ENCODE measurements around the gene VAV2.
"Not testable (repeated sequence)": the region's sequence is repeated elsewhere in the genome, so short reads cannot be mapped to it uniquely, and the experiment has no call there.

VAV2 gene

DNA sequence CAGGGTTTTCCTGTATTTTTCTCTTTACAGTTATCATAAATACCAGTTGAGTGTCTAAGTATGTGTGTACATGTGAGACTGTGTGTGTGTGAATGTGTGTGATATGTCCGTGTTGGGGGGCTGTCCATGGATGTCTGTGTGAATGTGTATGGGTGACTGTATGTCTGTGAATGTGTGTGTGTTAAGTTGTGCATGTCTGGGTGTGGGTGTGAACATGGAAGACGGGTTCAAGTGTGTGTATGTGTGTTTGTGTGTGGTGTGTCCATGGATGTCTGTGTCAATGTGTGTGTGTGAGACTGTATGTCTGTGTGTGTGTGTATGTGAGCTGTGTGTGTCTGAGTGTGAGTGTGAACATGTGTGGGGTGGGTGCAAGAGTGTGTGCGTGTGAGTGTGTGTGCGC is 55.0 kb downstream of the VAV2 start:
- no peak for DNase-seq (ENCODE audit: low read depth)

DNA sequence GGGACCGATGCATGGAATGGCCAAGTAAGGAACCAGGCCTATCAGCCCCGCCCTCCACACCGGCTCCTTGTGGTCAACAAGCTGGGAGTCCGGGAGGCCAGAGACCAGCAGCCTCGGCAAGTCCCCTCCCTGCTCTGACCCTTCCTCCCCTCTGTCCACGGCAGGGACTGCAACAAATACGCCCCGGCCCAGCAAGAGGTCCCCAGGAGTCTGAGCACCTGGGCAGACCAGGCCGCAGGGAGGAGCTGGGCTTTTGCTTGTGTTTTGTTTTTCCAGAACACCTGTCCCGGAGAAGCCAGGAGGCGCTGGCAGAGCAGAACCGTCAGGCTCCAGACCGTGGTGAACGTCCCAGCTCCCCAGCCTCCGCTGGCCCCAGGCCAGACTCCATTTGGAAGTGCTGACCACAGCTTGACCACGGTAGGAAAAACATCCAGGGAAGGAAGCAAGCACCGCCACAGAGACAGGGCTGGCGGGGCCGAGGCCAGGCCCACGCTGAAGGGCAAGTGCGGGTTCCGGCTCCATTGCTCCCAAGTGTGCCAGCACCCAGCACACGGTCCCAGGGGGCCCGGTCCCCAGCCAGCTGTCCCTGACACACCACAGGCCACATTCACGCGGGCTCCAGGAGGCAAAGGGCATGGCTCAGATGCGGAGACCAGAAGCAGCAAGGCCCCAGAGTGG is 56.7 kb downstream of the VAV2 start:
- no peak for DNase-seq (ENCODE audit: low read depth)

DNA sequence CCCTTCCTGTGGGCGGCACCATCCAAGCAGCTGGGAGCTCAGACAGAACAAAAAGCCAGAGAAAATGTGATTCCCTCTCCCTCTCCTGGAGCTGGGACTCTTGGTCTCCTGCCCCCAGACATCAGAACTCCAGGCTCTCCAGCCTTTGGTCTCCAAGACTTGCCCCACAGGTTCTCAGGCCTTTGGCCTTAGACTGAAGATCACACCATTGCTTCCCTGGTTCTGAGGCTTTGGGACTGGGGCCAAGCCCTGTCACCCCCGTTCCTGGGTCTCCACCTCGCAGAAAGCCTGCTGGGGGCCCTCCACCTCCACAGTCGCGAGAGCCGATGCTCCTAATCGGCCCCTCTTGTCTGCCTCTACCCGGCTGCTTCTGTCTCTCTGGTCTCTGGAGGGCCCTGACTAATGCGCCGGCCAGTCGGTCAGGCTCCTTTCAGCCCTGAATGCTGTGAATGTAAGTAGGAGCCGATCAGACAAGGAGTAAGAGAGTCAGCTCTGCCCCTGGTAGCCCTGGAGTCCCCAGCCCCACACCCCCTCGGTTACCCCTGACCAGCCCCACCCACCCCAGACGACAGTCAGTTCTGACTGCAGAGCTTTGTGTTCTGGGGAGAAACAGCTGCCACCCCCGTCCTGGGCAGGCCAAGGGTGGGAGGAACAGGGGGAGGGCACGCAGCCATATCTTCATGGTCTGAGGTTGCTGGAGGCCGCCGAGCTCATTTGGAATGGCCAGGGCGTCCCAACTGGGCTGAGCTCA is 57.5 kb downstream of the VAV2 start:
- no peak for DNase-seq (ENCODE audit: low read depth)

DNA sequence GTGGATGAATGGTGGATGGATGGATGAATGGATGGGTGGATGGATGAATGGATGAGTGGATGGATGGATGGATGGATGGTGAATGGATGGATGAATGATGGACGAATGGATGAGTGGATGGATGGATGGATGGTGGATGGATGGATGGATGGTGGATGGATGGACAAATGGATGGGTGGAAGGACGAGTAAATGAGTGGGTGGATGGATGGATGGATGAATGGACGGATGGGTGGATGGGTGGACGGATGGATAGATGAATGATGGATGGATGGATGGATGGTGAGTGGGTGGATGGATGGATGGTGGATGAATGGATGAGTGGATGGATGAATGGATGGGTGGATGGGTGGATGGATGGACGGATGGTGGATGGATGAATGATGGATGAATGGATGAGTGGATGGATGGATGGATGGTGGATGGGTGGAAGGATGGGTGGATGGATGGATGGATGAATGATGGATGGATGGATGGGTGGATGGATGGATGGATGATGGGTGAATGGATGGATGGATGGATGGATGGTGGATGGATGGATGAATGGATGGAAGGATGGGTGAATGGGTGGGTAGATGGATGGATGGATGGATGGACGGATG is 58.6 kb downstream of the VAV2 start:
- DNase-seq (ENCODE audit: low read depth) = no peak

DNA sequence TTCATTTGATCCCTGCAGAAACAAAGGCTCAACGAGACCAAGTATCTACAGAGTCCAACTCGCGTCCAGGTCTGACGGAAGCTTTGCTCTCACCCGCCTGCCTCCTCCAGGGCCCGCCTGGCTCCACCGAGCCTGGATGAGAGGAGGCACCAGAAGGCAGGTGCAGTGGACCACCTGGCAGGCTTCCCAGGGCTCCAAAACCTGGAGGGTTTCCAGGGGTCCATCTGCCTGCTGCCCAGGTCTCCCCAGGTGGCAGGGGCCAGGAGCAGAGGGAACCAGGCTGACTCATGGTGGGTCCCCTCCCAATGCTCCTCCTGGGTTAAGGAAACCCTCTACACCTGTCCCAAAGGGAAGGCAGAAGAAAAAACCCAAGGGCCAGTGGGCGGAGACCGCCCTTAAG is 59.5 kb downstream of the VAV2 start:
- DNase-seq (ENCODE audit: low read depth) = no peak

DNA sequence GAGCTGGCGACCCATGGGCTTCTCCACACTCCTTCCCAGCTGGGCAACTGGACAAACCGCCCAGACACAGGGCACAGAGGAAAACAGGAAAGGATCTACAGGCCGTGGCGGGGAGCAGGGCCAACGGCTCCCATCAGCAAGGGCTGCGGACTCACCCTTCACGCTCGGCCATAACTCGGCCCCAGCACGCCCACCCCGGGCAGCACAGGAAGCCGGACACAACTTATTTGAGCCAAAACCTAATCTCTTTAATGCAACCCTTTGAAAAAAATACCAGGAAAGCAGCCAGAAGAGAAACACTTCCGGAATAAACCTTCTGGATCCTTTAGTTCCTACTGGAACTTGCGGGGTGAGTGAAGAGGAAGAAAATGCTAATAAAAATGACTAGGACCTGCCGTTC is 59.9 kb downstream of the VAV2 start:
- no peak for DNase-seq (ENCODE audit: low read depth)

DNA sequence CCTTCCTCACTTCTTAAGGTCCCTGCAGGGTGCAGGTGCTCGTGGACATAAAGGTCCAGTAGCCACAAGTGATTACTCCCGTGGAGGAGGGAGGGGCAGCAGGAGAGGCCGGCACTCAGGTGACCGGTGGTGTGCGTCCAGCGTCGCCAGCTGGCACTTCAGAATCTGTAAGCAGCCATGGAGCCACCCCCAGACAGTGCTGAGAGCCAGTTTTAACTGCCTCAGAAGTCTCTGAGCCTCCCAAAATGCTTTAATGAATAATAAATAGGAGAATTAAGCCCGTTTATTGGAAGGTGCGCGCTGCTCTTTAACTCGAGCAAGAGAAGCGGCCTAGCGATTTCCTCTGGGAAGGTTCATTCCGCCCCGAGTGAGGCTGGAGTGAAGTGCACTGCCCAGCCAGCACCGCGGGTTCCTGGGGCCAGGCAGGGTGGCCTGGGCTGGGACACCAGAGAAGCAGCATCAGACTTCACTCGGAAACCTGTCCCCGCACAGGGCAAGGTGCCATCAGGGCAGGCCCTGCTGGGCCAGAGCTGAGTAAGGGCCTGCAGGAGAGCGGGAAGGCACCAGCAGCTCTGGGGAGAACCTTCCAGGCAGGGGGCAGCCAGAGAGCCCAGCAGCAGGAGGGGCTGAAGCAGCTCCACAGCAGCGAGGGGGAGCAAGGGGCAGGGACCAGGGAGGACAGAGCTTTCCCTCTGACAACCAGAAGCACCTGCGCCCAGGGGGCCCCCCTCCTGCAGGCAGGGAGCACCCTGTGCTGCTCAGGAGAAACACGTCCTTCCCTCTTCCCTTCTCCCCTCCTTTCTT is 61.2 kb downstream of the VAV2 start:
- no peak for DNase-seq (ENCODE audit: low read depth)

DNA sequence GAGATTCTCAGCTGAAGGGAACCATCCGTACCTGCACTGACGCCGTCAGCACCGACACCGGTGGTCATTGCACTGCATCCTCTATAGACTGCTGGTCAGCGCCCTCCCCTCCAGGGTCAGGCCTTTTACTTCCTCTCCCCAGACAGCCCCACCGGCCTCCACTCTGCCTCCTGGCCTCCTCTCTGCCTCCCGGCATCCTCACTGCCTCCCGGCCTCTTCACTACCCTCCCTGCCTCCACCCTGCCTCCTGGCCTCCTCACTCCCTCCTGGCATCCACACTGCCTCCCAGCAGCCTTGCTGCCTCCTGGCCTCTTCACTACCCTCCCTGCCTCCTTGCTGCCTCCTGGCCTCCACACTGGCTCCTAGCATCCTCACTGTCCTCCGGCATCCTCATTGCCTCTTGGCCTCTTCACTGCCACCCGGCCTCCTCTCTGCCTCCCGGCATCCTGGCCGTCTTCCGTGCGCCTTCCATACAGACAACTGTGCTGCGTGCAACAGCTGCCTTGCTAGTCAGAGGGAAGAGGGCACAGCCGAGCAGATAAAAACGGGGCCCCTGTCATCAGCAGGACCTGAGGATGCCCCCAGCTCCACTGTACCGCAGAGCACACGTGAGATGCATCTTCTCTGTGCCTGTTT is 62.0 kb downstream of the VAV2 start:
- no peak for DNase-seq (ENCODE audit: low read depth)

DNA sequence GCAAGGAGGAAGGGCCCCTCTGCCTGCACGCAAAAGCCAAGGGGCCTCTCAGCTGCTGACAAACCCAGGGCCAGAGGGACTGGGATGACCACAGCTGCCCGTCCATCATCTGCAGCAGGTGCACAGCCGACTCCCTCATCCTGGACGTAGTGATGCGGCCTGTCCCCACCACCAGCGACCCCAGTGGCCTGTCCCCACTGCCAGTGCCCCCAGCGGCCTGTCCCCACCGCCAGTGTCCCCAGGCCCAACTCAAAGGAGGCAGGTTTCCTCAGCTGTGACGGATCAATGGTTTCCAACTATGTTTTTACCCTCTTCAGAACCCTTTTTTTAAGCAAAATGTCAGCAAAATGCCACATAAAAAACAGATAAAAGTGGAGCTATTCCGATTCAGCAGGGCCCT is 62.5 kb downstream of the VAV2 start:
- DNase-seq (ENCODE audit: low read depth) = no peak

DNA sequence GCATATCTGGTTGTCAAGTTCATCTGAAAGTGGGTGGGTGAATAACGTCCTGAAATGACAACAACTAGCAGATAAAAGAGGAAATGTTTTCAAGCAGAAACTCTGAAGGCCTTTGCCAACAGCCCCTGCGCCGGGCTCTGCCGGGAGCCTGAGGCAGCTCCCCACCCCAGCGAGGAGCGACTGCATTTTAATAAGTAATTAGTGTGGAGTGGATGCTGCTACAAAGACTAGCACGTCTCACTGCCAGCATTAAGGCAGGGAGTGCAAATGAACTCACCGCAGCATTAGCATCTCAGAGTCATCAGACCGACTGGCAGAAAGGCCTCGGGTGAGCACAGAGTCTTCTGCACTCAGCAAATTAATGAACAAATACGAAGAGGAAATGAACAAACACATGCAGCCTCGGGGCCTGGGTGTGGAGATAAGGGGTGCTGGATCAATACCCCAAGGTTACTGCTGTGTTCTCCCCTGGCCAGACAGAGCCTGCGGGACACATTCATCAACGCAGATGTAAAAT is 63.8 kb downstream of the VAV2 start:
- DNase-seq (ENCODE audit: low read depth) = no peak

DNA sequence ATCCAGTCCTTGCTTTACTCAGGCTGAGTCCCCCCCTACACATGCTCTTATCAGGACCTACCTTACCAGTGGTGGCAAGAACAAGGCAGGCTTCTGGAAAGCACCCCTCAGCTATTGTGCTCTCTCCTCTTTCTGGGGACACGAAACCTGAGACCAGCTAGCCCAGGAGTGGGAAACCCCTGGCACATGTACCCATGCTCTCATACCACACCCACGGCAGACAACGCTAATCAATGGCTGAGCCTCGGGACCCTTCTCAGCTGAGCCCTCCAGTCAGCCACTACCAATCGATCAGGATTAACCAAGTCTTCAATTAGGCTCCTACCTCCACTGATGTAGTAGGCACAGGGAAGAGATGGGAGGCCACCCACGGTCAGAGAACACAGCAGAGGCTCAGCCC is 65.1 kb downstream of the VAV2 start:
- no peak for DNase-seq (ENCODE audit: low read depth)

DNA sequence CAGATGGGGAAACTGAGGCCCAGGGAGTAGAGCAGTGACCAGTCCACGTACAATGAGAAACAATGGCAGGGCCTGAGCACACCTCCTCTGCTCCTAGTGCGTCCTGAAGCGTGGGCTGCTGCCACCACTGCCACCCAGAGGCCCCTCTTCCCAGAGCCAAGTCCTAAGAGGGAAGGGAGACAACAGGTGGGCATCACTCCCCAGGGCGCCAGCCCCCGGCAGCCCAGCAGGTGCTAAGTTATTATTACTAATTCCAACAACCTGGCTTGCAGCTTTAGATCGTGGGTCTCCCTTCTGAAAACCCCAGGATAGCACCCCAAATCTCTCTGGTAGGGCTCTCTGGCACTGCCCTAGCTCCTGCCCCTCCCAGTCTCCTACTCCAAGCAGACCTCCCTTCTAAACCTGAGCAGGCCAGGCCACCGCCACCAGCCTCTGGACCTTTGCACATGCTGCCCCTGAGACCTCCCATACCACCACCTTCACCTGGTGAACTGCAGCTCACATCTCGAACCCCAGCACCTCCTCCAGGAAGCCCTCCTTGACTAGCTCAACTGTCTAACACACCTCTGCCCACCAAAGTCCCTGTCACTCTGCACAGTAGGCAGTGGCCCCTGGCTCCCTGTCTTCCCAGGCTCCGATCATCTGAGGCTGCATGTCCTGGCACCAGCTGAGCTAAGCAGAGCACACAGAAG is 65.8 kb downstream of the VAV2 start:
- no peak for DNase-seq (ENCODE audit: low read depth)

DNA sequence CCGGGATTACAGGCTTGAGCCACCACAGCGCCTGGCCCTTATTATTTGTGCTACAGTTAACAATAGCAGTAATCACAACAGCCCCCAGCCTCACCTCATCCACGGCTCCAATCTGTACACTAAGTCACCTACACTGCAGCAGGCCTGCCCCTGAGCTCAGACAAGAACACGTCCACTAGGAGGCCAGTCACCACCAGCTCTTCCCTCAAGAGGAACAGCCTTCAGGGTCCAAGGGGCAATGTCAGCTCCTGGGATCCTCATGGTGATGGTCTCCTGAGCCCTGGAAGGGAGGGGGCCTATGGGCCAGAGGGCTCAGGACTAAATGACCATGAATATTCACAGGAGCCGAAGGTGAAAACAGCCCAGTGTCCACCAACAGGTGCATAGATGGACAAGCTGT is 67.7 kb downstream of the VAV2 start:
- DNase-seq (ENCODE audit: low read depth) = no peak

DNA sequence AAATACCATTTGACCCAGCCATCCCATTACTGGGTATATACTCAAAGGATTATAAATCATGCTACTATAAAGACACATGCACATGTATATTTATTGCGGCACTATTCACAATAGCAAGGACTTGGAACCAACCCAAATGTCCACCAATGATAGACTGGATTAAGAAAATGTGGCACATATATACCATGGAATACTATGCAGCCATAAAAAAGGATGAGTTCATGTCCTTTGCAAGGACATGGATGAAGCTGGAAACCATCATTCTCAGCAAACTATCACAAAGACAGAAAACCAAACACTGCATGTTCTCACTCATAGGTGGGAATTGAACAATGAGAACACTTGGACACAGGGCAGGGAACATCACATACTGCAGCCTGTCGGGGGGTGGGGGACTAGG is 68.5 kb downstream of the VAV2 start:
- not testable (repeated sequence) for DNase-seq (ENCODE audit: low read depth)

DNA sequence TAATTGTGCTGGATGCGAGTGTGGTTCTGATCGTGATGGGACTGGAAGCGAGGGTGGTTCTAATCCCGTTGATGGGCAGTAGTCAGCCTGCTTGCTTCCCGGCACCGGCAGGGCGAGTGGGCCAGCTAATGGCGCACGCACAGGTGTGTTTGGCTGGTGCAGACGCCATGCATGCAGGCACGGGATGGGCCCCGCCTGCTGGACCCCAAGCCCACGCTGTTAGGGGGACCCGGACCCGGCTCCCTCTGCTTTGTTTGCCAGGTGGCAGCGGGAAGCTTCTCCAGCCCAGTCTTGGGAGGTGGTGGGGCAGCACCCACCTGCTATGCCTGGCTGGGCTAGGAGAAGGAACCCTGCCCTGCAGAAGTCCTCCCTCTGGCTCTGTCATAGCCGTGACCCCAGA is 70.3 kb downstream of the VAV2 start:
- DNase-seq (ENCODE audit: low read depth) = no peak

DNA sequence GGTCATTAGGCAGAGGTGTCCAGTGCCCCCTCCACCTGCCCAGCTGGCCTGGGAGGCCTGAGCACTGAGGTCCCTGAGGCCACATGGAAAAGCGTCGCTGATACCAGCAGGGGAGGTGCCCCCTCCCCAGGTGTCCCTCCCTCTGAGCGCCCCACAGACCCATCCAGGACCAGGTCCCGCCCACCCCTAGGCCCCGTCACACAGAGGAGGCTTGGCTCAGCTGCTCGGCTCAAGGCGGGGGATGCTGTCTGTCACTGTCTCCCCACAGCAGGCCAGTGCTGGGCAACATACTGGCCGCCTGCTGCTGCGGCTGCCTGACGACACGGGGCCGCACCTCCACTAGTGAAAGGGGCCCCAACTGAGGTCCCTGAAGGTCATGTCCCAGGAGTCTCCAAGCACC is 71.7 kb downstream of the VAV2 start:
- no peak for DNase-seq (ENCODE audit: low read depth)

DNA sequence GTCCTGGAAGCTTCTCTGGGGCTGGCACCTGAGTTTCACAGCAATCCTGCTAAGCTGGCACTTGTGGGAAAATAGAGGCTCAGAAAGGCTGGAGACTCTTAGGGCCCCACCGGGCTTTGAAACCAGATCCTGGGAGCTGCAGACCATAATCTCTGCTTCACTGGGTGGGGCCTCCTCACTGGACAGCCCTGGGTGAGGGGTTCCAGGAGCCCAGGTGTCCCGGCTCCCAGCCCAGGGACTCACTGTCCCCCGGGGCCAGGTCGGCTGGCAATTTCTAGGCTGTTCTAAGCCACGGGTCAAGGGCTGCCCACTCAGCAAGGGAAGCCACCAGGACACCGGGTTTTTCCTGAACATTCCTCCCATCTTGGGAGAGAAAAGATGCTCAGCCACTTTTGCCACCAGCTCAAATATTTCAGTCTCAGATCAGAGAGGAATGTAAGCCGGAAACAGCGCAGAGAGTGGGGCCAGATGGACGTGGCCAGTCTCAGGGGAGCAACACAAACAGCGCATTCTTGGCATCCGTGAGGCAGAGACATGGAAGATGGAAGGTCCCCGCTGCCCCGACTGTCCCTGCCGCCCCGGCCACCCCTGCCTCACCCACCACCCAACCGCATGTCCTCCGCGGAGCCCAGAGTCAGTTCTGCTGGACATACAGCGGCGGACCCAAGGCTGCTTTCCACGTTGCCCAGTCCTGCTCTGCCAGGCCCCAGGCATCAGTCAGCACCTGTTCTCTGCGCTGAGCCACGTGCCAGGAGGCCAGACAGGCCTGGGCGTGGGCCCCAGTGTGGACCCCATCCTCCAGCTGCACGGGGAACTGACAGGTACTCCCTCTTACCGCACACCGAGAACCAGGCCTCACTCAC is 72.6 kb downstream of the VAV2 start:
- DNase-seq (ENCODE audit: low read depth) = no peak

DNA sequence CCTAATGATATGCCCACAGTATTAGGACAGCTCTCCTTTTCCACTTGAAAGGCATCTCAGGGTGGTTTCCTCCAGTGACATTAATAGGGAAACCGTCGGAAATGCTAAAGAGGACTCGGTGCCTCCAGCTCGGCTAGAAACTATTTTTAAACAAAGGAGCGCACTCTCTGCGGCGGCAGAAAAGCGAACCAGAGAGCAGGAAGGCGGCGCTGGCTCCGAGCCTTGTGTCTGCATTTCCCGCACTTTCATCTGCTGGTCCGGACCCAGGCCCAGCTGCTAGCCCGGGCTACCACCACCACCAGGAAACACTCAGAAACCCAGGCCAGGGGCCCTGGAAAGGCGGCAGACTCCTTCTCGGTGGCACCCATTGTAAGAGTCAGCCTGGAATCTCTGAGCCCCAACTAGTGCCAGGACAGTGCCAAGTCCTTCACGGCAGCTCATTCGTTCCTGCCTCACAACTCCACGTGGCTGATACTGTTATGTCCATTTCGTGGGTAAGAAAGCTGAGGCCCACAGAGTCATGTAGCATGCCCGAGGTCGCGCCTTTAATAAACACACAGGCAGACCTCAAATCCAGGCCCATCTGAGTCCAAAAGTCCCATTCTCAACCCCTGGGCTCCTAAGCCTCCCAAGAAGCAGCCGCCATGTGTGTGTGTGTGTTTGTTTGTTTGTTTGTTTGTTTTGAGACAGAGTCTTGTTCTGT is 73.9 kb downstream of the VAV2 start:
- no peak for DNase-seq (ENCODE audit: low read depth)

DNA sequence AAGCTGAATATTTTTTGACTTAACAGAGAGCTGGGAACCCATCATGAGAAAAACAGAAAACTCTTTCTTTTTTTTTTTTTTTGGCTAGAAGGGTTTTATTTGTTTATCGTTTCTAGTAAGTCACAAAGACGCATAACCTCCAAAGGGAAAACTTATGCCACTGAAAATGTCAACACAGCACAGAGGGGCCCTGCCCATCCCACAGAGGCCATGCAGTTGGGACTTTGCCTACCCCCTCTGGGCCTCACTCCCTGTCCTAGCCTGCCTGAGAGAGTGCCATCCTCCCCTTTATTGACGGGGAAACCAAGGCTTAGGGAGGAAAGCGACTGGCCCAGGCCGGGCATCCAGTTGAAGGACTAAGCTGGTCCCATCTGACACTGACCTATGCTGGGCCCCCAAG is 74.7 kb downstream of the VAV2 start:
- DNase-seq (ENCODE audit: low read depth) = no peak

DNA sequence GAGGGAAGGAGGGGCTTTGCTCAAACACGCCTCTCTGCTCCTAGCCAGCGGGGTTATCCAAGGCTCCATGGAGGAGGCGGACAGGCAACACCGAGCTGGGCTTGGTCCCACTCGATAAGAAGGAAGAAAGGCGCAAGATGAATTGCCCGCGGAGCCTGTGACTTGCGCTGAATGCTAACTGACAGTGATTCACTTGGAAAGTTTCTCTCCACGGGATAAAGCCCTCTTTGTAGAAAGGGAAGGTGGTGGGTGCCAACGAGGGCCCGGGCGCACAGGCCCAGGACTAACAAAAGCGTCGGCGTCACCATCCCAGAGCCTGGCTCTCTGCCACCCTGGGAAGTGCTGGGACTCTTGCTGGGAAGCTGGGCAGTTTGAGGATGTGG is 76.0 kb downstream of the VAV2 start:
- DNase-seq (ENCODE audit: low read depth) = no peak
